HG03045 (cell line): ENCODE data around the gene XAB2.
A peak's percentile ranks its signal among the peaks of the same experiment; 100 is the strongest.

ENCODE experiments used
- ATAC-seq: cut with Tn5 transposase; IDR thresholded peaks from one replicate; pipeline ENCODE4 v1.9.1; 2021; ENCODE audit warnings: mild to moderate bottlenecking, moderate library complexity; ENCODE audit not compliant: unreplicated experiment

The XAB2 gene

DNA sequence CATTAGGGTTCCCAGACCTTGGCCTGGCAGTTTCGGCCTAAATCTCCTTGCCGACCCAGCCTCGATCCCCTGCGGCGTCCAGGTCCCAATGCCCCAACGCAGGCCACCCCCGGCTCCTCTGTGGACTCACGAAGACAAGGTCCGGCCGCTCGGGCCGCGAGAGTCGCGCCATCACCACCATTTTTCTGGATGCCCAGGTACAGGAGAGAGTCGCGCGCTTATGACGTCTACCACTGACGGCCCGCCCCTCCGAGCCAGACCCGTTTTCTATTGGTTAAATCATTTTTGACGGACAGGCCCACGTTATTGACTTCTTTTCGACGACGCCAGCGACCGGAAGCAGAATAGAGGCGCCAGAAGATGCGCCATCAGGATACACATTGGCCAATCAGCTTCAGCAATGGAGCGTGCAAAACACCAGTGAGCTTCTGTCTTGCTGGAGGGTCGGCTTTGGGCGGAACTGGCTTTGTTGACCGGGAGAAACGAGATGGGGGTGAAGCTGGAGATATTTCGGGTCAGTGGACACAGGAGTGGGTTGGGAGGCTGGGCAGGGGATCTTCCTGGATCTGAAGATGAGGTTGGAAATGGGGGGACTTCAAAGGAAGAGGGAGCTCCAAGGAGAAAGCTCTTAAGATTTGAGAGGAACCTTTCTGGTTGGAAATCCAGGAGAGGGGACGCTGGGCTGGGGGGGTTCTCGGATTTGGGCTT is at the start of gene XAB2, which contains the start of gene PET100:
XAB2 (minus strand) TSS at position 199 of the 708 bp plus-strand sequence; CDS start at position 181, 18 bp downstream.
PET100 (plus strand) TSS at position 447 of the 708 bp plus-strand sequence; CDS start at position 488, 41 bp downstream.
- ATAC-seq, result peak; percentile 85

DNA sequence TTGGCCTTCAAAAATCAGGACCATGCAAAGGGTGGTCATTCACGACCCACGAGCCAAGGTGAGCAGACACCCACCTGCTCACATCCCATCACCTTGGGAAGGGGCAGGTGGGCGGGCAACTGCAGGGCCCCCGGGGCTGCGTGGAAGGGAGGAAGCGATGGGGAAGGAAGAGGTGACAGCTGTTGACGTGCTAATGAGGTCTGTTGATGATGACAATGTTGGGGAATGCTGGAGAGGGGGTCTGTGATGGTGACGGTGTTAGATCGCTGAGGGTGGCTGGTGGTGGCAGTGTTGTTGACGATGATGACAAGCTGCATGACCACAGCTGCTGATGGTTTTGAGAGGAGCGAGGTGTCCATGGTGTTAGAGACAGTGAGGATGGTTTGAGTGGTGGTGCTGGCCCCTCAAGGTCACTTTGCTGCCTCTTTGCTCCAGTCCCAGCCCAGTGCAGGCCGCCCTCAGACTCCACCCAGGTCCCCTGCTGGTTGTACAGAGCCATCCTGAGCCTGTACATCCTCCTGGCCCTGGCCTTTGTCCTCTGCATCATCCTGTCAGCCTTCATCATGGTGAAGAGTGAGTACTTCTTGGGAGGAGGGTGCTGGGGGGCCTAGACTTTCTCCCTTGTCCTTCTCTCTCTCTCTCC is 48.4 kb upstream of the XAB2 start:
- no peak for ATAC-seq

DNA sequence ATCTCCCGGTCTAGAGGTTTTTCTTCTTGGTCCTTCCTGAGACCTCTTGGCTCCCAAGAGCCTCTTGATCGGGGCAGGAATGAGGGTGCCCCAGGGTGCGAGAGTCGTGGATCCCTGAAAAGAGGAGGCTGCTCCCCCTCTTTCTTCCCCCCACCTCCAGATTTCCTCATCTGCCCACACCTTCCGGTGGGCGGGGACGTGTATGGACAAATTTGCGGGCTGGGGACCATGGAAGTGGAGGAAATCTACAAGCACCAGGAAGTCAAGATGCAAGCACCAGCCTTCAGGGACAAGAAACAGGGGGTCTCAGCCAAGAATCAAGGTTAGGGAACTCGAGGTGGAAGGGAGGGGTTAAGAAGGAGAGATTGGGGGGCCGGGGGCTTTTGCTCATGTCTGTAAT is 47.5 kb upstream of the XAB2 start, which contains the start of gene MCEMP1:
MCEMP1 (plus strand) TSS at position 237 of the 400 bp plus-strand sequence; CDS start at position 268, 31 bp downstream.
- ATAC-seq, result no peak

DNA sequence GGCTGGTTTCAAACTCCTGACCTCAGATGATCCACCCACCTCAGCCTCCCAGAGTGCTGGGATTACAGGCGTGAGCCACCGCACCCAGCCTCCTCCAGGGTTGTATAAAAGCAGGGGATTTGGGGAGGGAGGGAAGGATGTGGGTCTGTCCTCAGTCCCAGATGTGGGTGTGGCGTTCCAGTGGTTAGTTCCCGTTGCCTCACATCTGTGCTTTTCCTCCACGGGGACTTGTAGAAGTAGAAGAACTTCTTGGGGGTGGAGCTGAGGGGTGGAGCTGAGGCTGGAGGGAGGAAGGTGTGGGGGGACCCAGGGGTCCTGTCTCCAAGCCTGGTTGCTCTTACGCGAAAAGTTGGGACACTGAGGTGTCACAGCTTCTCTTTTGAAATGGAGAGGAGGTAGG is 47.0 kb upstream of the XAB2 start:
- no peak for ATAC-seq

DNA sequence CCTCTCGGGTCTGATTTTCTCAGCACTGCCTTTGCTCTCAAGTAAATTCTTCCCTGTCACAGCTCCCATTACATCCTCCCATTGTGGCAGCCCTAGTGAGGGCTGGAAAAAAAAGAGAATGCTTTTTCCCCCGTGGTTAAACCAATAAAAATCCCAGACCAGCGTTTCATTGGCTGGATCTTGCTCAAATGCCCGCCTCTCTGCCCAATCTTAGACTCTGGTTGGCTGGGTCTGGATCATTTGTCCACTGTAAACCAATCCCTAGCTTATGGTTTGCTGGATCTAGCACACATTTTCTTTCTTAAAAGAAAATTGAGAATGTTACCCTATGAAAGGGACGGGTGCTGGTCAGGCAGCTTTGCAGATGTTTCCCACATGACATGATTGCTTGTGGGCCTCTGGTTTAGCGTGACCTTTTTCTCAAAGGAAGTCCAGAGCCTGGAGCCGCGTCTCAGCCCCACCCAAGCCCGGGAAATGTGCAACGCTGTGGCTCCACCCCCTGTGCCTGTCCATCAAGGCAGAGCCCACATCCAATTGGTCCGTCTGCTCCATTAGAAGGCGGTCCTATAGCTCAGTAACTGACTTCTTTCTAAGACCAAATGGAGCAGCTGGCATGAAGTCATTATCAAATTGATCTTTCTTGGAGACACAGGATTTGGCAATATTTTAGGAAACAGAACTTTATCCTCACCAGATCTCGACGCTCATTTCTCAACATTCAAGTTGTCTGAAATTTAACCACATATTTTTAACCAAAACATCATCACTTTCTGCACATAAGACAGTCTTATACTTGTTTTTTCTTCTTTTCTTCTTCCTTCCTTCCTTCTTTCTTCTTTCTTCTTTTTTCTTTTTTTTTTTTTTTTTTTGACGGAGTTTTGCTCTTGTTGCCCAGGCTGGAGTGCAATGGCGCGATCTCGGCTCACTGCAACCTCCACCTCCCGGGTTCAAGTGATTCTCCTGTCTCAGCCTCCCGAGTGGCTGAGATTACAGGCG is 45.0 kb upstream of the XAB2 start:
- ATAC-seq, result no peak

DNA sequence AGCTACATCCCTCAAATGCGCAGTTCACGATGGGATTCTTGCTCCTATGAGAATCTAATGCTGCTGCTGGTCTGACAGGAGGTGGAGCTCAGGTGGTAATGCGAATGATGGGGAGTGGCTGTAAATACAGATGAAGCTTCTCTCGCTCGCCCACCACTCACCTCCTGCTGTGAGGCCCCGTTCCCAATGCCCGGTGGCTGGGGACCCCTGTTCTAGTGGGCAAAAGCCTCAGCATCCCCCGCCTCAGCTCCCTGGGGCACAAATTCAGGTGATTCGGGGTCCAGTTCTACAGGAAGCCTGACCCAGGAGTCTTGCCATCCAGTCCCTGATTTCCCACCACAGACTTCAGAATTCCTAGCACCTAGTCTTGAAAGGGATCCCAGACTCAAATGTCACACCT is 43.2 kb upstream of the XAB2 start:
- no peak for ATAC-seq

GRCh38 chr19:7670790-7671189 is 41.4 kb upstream of the XAB2 start:
- no peak for ATAC-seq

DNA sequence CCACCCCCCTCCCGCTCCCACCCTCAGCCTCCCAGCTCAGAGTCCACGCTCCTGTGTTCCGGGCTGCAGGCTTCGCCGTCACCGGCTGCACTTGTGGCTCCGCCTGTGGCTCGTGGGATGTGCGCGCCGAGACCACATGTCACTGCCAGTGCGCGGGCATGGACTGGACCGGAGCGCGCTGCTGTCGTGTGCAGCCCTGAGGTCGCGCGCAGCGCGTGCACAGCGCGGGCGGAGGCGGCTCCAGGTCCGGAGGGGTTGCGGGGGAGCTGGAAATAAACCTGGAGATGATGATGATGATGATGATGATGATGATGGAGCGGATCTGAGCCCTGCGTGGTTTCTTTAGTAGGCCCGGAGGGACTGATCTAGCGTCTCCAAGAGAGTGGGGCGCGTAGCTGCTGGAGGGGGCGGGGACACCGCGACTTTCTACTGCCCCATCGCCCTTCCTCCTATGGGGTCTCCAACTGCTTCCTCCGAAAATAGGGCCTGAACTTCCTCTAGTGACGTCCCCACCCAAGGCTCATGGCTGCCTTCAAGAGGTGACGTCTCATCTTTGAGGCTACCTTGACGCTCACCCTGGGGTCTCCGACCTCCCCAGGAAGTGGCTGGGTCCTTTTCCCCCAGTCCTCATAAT is 40.9 kb upstream of the XAB2 start:
- ATAC-seq, result no peak

GRCh38 chr19:7669641-7670040 is 40.3 kb upstream of the XAB2 start:
- no peak for ATAC-seq

GRCh38 chr19:7668842-7669241 is 39.5 kb upstream of the XAB2 start, which contains the start of gene RETN:
Gene RETN (plus strand): TSS chr19:7669049. CDS start chr19:7669327, 278 bp downstream.
- no peak for ATAC-seq

DNA sequence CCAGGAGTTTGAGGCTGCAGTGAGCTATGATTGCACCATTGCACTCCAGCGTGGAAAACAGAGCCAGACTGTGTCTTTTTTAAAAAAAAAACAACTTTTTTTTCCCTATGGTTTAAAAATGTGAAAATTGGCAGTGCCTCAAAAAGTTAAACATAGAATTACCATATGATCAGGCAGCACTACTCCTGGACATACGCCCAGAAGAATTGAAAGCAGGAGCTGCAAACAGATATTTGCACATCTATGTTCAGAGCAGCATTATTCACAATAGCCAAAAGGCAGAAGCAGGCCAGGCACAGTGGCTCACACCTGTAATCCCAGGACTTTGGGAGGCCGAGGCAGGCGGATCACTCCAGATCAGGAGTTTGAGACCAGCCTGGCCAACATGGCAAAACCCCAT is 35.7 kb upstream of the XAB2 start:
- ATAC-seq, result no peak

- ATAC-seq, result no peak
Measured at GRCh38 chr19:7663706-7664105, 34.4 kb upstream of the XAB2 start.

DNA sequence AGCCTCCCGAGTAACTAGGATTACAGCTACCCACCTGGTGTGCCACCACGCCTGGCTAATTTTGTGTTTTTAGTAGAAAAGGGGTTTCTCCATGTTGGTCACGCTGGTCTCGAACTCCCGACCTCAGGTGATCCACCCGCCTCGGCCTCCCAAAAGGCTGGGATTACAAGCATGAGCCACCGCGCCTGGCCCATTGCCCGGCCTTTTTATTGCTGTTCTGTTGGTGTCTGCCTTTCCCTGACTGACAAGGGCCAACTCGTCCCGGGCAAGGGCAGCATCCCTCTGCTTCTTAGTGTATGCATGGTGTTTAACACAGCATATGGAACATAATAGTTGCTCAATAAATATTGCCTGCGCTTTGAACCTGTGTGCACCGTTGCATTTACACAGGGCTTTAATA is 33.3 kb upstream of the XAB2 start:
- ATAC-seq, result no peak

DNA sequence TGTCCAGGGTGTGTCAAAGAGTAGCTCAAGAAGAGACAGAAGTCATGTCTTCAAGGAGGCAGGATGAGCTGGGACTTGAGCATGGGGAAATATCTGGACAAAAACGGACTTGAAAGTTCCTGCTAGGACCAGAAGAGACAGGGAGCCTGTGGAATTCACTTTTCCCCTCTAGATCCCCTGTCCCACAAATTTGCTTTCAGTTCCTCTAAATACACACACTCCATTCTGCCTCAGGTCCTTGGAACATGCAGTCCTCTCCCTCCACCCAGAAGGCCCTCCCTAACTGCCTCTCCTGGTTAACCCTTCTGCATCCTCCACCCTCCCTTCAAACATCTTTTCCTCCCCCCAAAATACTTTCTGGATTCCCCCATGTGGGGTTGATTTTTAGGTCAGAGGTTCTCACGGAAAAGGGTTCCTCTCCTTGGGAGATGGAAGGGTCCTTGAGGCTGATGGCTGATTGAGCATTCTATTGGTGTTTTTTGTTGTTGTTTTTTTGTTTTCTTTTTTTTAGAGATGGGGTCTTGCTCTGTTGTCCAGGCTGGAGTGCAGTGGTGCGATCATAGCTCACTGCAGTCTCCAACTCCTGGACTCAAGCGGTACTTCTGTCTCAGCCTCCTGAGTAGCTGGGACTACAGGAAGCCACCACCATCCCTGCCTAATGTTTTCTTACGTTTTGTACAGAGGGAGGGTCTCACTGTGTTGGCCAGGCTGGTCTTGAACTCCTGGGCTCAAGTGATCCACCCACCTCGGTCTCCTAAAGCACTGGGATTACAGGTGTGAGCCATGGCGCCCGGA is 32.6 kb upstream of the XAB2 start:
- ATAC-seq, result no peak

- no peak for ATAC-seq
Measured at GRCh38 chr19:7658219-7658686, 28.9 kb upstream of the XAB2 start.

GRCh38 chr19:7657131-7657751 is 27.9 kb upstream of the XAB2 start:
- ATAC-seq, result no peak

DNA sequence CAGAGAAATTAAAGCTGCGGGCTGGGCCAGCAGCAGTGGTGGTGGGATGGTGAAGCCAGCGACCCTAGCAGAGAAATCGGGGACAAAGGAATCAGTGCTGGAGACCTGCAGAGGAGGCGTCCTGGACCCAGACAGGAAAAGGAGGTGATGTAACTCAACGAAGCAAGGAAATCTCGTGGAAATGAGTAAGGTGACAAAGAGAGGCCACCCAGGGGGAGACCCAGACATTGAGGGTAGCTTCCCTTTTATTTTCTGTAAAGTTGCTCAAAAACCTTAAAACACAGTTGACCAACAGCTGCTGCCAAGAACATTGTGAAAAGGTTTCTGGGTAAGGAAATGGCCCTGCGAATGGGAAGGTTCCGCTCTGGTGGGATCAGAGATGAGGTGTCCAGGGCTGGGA is 26.2 kb upstream of the XAB2 start:
- no peak for ATAC-seq

GRCh38 chr19:7654401-7654800 is 25.1 kb upstream of the XAB2 start:
- ATAC-seq, result no peak

DNA sequence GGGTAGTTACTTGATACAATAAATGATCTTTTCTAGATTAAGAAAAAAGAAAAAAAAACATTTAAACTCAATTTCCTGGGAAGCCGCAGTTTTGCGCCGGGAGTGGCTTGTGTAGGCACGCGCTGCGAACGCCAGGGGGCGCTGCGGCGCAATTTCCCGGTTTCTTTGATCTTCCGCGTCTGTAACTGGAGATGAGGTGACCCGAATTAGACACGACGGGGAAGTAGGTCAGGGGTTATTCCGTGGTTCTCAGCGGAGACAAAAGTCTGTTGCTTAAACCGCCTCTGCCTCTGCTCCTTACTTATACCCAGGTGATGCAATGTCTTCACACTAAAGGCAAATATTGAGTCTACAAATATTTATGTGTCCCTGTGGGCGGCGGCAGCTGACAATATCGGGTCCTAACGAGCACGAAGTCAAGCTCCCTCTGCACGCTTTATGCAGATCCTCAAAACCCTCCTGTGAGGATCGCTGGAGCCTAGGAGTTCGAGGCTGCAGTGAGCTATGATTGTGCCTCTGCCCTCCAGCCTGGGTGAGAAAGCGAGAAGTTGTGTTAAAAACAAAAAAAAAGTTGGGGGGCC is 22.8 kb upstream of the XAB2 start:
- no peak for ATAC-seq
